Karpas-422 (cell line): Measurements from ENCODE around the gene PCCA. TPM values are rescaled to one million over a fixed set of nuclear protein-coding genes. Genes with fewer than 3 reads are reported as not detected.

Experiments
- DNase-seq: peaks from one replicate; pipeline ENCODE4 v3.0.0-alpha.2; 2015
- H2AFZ ChIP-seq: fragments of 200-600 bp; sonication (generic); 2 replicates; pipeline ENCODE4 v1.6.1; 2014; ENCODE audit warnings: antibody characterized with exemption, low read length, mixed read lengths
- H3K27ac ChIP-seq: fragments of 200-600 bp; sonication (generic); 2 replicates; pipeline ENCODE4 v1.5.1; 2014; ENCODE audit warnings: mild to moderate bottlenecking, low read length, moderate library complexity
- H3K27me3 ChIP-seq: fragments of 200-600 bp; sonication (generic); 2 replicates; pipeline ENCODE4 v1.6.1; 2014; ENCODE audit warnings: low read length, mixed read lengths
- H3K36me3 ChIP-seq: fragments of 200-600 bp; sonication (generic); 2 replicates; pipeline ENCODE4 v1.6.1; 2014; ENCODE audit warnings: low read length, mixed read lengths; ENCODE audit not compliant: insufficient read depth
- H3K4me1 ChIP-seq: fragments of 200-600 bp; sonication (generic); 2 replicates; pipeline ENCODE4 v1.6.1; 2014; ENCODE audit warnings: mild to moderate bottlenecking, low read length, mixed read lengths
- H3K4me2 ChIP-seq: fragments of 200-600 bp; sonication (generic); 2 replicates; pipeline ENCODE4 v1.6.1; 2014; ENCODE audit warnings: low read length, low read depth, mild to moderate bottlenecking; ENCODE audit not compliant: poor library complexity, severe bottlenecking
- H3K4me3 ChIP-seq: fragments of 200-600 bp; sonication (generic); 2 replicates; pipeline ENCODE4 v1.5.1; 2014; ENCODE audit warnings: mild to moderate bottlenecking, antibody characterized with exemption, low read length, mixed read lengths
- H3K79me2 ChIP-seq: fragments of 200-600 bp; sonication (generic); 2 replicates; pipeline ENCODE4 v1.6.1; 2014; ENCODE audit warnings: mild to moderate bottlenecking, low read length, mixed read lengths
- H3K9ac ChIP-seq: fragments of 200-600 bp; sonication (generic); 2 replicates; pipeline ENCODE4 v1.6.0; 2014; ENCODE audit warnings: low read length
- H3K9me2 ChIP-seq: fragments of 200-600 bp; sonication (generic), shearing (Covaris generic); replicated peaks from 2 replicates; pipeline ENCODE4 v1.6.0; 2014; ENCODE audit warnings: mild to moderate bottlenecking, low read length, moderate library complexity; ENCODE audit not compliant: insufficient read depth
- H3K9me3 ChIP-seq: fragments of 300-700, 200-600 bp; sonication (generic); 2 replicates; pipeline ENCODE4 v1.6.1; 2014; ENCODE audit warnings: low read length, mixed read lengths
- H4K20me1 ChIP-seq: fragments of 200-600 bp; sonication (generic); 2 replicates; pipeline ENCODE4 v1.6.1; 2014; ENCODE audit warnings: mild to moderate bottlenecking, antibody characterized with exemption, low read length, low read depth; ENCODE audit not compliant: insufficient read depth
- total RNA-seq: library from RNA; depleted of rRNA; stranded (reverse); fragments of >200 nt; shearing (Covaris generic); gene quantifications from 2 replicates; pipeline ENCODE4 v1.2.3, GENCODE V29; 2014; ENCODE audit warnings: low replicate concordance

Gene PCCA
- total RNA-seq, 1 experiment from 2014 or later, result 7.0 TPM

DNA sequence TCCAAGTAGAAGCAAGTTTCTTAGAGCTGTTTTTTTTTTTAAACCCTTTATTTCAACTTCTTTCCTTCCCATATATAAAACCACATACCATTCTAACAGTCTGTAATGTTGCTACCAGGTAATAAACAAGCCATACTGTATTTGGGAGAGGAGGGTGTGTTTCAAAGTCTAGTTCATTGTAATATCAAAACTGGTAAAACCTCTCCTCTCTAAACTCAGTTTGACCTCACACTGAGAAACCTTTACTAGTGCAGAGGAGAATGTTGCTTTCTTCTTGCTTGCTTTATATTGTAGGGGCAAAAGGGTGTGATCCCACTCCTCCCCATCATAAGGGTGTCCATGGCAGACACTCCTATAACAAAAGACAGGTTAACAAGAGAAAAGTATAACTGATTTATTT lies 344.6 kb downstream of the PCCA start:
- Histone ChIP-seq H3K4me1 (no peaks in the 10 kb centered on the region), H3K79me2 (no peaks in the 10 kb centered on the region), H3K9me3 (no peaks in the 10 kb centered on the region), H3K9me2 (no peaks in the 10 kb centered on the region), H3K27me3 (no peaks in the 10 kb centered on the region), H2AFZ (no peak overlapping the region), H4K20me1 (no peaks in the 10 kb centered on the region), H3K4me2 (no peak overlapping the region), H3K4me3 (no peak overlapping the region), H3K27ac (no peak overlapping the region), H3K36me3 (no peaks in the 10 kb centered on the region), H3K9ac (no peak overlapping the region)
- DNase-seq, result no peak

DNA sequence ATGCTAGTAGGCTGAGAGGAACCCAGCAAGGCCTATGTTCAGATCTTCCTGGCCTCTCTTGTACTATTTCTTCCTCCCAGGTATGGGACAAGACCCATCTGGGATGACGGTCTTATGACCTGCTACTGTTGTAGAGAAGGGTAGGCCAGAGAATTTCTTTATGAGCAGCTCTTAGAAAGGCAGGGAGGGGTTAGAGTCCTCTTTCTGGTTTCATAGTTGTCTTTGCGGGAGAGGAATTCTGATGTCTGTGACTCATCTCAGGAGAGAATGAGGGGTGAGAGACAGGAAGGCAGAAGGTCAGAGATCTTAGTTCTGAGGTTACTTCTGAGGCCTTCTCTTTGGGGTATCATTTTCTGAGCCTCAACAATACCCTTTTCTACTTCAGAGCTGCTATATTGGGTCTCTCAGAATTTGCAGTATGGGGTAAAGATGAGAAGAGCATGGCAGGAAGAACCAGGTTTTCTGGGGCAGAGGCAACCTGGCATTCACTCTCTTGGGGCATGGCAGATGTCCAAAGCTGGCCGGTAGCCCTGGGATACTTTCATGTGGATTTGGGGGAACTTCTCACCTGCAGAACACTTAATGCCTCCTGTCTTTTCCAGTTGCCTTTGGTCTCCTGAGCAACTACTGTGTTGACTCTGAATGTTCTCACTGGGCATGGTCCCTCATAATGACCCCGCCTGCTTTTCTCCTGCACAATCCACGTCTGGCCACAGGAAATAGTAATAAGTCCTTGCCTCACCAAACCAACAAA lies 345.3 kb downstream of the PCCA start:
- Histone ChIP-seq H3K9ac (no peak overlapping the region), H3K4me2 (no peak overlapping the region)

DNA sequence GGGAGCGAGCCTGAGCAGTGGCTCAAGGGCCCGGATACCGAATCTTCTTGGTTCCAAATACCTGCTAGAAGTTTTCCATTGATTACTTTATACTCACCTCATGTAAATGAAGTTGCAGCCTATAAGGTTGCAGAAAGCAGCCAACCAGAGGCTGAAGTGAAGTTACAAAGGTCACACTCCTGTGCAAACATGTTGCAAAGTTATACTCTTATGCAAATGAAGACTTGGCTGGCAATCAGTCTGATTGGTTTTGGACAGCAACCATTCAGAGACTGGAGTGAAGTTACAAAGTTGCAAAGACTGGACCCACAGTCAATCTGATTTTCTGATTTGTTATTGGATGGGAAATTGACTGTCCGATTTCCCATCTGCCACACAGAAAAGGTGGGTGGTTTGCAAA lies 347.2 kb downstream of the PCCA start:
- no peak overlapping the region for H3K9ac ChIP-seq
- H3K4me2 ChIP-seq, result no peak overlapping the region
- no peaks in the 10 kb centered on the region for H3K9me2 ChIP-seq
- H3K4me3 ChIP-seq, result no peak overlapping the region
- no peaks in the 10 kb centered on the region for H3K36me3 ChIP-seq
- H3K9me3 ChIP-seq, result no peaks in the 10 kb centered on the region
- no peaks in the 10 kb centered on the region for H3K79me2 ChIP-seq
- H3K4me1 ChIP-seq, result no peaks in the 10 kb centered on the region
- DNase-seq, result peak; percentile 15
- 0 out of 2 replicates have a peak, but pooled peaks cover 3% of the 10 kb centered on the region for H3K27me3 ChIP-seq
- no peak overlapping the region for H3K27ac ChIP-seq
- H2AFZ ChIP-seq, result no peak overlapping the region
- no peaks in the 10 kb centered on the region for H4K20me1 ChIP-seq

More for the DNA sequence above, 345.3 kb downstream of the PCCA start:
- no peaks in the 10 kb centered on the region for H4K20me1 ChIP-seq
- H3K9me3 ChIP-seq, result no peaks in the 10 kb centered on the region
- no peaks in the 10 kb centered on the region for H3K79me2 ChIP-seq
- H3K36me3 ChIP-seq, result no peaks in the 10 kb centered on the region
- no peak overlapping the region for H3K27ac ChIP-seq
- H2AFZ ChIP-seq, result no peak overlapping the region
- no peaks in the 10 kb centered on the region for H3K9me2 ChIP-seq
- H3K4me3 ChIP-seq, result no peak overlapping the region
- H3K27me3 ChIP-seq, result no peaks in the 10 kb centered on the region
- DNase-seq, result no peak
- no peaks in the 10 kb centered on the region for H3K4me1 ChIP-seq

DNA sequence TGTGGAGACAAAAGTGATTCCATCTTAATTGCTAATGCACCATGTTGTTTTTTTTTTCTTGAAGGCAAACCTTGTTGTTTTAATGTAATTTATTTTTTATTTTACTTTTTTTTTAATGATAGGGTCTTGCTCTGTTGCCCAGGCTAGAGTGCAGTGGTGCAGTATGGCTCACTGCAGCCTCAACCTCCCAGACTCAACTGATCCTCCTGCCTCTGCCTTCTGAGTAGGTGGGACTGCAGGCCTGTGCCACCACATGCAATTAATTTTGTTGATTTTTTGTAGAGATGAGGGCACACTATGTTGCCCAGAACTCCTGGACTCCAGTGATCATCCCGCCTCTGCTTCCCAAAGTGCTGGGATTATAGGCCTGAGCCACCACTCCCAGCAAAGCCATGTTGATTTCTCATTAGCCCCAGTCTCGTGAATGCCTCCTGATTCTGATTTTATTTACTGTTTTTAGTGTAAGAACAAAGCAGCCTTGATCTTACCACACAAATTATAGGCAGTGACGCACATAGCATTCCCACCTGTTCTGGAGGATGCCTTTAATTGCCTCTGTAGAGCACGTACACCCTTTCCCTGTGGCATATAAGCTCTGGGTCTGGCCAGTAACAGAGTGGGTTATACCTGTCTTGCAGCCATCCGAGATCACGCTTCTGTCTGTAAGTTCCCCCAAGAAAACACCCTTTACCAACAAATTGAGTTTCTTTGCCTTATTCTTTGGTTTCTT lies 349.3 kb downstream of the PCCA start:
- no peak overlapping the region for H3K4me2 ChIP-seq
- no peaks in the 10 kb centered on the region for H3K79me2 ChIP-seq
- H3K9me3 ChIP-seq, result no peaks in the 10 kb centered on the region

DNA sequence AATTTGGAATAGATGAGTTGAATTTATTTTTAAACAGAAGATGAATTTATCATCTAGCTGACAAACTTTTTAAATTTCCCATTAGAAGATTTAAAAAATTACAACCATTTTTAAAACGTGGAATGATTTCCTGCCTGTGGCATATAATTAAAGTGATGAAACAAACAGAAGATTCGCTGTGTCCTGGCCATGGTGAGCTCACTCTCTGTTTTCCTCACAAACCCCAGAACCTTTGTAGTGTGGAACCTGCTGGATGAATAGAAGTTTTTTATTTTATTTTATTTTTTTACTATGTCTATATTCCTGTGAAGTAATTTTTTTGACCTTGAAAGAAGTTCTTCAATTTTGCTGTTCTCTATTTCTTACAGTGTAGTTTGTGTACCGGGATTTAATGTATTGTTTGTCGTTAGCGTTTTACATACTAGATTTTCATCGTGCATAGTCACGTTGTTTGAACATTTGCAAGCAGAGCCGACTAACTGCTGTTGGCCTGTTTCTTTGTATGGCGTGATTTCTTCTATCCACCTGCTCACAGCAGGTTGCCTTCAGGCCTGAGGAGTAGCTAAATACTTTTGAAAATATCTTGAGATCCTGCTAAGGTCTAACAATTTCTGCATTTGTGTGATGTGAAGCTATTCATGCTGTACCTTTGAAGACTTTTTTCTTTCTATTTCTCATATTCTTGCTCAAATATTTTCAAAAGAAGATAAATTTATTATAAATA lies 350.5 kb downstream of the PCCA start:
- no peak overlapping the region for H3K9ac ChIP-seq
- DNase-seq, result no peak
- no peaks in the 10 kb centered on the region for H4K20me1 ChIP-seq
- H3K79me2 ChIP-seq, result no peaks in the 10 kb centered on the region
- H3K4me2 ChIP-seq, result no peak overlapping the region
- H2AFZ ChIP-seq, result no peak overlapping the region
- H3K27ac ChIP-seq, result no peak overlapping the region
- no peaks in the 10 kb centered on the region for H3K36me3 ChIP-seq
- H3K4me1 ChIP-seq, result no peaks in the 10 kb centered on the region
- H3K9me2 ChIP-seq, result no peaks in the 10 kb centered on the region
- 0 out of 2 replicates have a peak, but pooled peaks cover 3% of the 10 kb centered on the region for H3K27me3 ChIP-seq
- H3K9me3 ChIP-seq, result no peaks in the 10 kb centered on the region
- no peak overlapping the region for H3K4me3 ChIP-seq

More for the DNA sequence above, 349.3 kb downstream of the PCCA start:
- DNase-seq, result no peak
- no peaks in the 10 kb centered on the region for H3K9me2 ChIP-seq
- H3K36me3 ChIP-seq, result no peaks in the 10 kb centered on the region
- H3K9ac ChIP-seq, result no peak overlapping the region
- H2AFZ ChIP-seq, result no peak overlapping the region
- H3K27ac ChIP-seq, result no peak overlapping the region
- H4K20me1 ChIP-seq, result no peaks in the 10 kb centered on the region
- no peak overlapping the region for H3K4me3 ChIP-seq
- no peaks in the 10 kb centered on the region for H3K4me1 ChIP-seq
- H3K27me3 ChIP-seq, result 0 out of 2 replicates have a peak, but pooled peaks cover 3% of the 10 kb centered on the region

DNA sequence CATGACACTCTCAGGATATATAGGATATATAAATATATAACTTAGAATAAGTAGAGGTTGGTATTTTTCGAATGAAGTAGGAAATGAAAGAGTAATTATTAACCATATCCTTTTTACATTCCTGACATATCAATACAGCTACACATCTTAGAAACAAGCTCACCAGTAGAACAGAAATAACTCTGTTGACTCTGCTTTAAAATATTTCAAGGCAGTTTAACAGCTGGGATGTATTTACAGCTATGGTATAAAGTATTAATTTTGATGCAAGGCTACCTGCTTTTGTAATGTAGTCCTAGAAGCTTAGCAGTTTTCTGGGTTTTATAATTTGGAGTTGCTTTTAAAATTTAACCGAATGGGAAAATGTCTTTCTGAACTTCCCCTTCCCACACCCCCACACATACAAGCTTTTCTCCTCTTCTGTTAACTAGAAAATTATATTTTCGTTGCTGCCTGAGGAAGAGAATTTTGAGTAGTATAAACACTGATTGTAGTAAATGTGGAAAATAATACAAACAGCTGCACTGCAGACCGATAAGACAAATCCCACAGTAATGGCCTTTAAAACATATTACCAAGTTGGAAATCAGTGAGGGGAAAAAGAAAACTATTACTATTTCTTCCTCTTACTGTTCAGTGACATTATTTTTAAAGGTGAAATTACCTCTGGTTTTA lies 352.0 kb downstream of the PCCA start:
- Histone ChIP-seq H3K9me3 (no peaks in the 10 kb centered on the region), H3K9ac (no peak overlapping the region), H3K27ac (no peak overlapping the region), H3K4me3 (no peak overlapping the region), H3K9me2 (no peaks in the 10 kb centered on the region), H3K4me1 (no peaks in the 10 kb centered on the region), H3K79me2 (no peaks in the 10 kb centered on the region), H4K20me1 (no peaks in the 10 kb centered on the region), H3K36me3 (no peaks in the 10 kb centered on the region), H3K4me2 (no peak overlapping the region), H3K27me3 (0 out of 2 replicates have a peak, but pooled peaks cover 3% of the 10 kb centered on the region), H2AFZ (no peak overlapping the region)
- no peak for DNase-seq

DNA sequence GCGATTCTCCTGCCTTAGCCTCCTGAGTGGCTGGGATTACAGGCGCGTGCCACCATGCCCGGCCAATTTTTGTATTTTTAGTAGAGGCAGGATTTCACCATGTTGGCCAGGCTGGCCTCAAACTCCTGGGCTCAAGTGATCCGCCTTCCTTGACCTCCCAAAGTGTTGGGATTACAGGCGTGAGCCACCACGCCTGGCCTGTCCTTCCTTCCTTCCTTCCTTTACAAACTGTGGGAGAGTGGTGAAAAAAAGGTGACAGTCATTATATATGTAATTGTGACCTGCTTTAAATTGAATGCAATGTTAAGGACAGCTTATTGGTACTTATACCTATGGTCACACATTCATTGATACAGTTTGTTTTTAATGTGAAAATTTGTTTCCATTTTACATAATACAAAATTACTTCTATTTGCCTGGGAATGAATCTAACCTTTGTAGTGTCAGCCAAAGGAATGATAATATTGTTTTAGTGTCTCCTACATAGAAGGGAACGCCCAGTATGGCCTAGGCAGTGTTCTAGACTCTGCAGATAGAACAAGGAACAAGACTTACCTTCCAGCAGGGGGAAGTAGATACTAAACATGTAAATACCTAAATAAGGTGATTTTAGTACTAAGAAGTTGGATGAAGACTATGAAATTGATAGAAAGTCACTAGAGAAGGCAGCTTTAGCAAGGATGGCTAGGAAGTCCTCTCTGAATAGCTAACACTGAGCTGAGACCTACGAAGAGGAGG lies 353.4 kb downstream of the PCCA start:
- 0 out of 2 replicates have a peak, but pooled peaks cover 3% of the 10 kb centered on the region for H3K27me3 ChIP-seq
- H3K9ac ChIP-seq, result no peak overlapping the region
- no peaks in the 10 kb centered on the region for H3K9me3 ChIP-seq
- H3K36me3 ChIP-seq, result no peaks in the 10 kb centered on the region
- H3K4me2 ChIP-seq, result no peak overlapping the region
- no peaks in the 10 kb centered on the region for H3K79me2 ChIP-seq
- H3K27ac ChIP-seq, result no peak overlapping the region
- no peak for DNase-seq
- no peaks in the 10 kb centered on the region for H3K4me1 ChIP-seq
- no peak overlapping the region for H3K4me3 ChIP-seq
- no peaks in the 10 kb centered on the region for H4K20me1 ChIP-seq
- no peak overlapping the region for H2AFZ ChIP-seq
- H3K9me2 ChIP-seq, result no peaks in the 10 kb centered on the region
